Hepatocyte (in vitro differentiated cells): ENCODE measurements around the gene FHOD3. TPM values are rescaled to one million over a fixed set of nuclear protein-coding genes. Genes with fewer than 3 reads are reported as not detected.

ENCODE experiments used
- DNase-seq: peaks from one replicate; pipeline ENCODE4 v3.0.0-alpha.2; 2016; ENCODE audit warnings: low spot score
- H2AFZ ChIP-seq: fragments of 200-600 bp; sonication (generic); 2 replicates; pipeline ENCODE4 v1.6.0; 2016; ENCODE audit warnings: antibody characterized with exemption, mild to moderate bottlenecking
- H3K27ac ChIP-seq: fragments of 200-600 bp; sonication (generic); 2 replicates; pipeline ENCODE4 v1.5.1; 2016; ENCODE audit warnings: mild to moderate bottlenecking
- H3K27me3 ChIP-seq: fragments of 200-600 bp; sonication (generic); 2 replicates; pipeline ENCODE4 v1.6.1; 2016
- H3K36me3 ChIP-seq: fragments of 200-600 bp; sonication (generic); replicated peaks from 2 replicates; pipeline ENCODE4 v1.5.1; 2016; ENCODE audit warnings: low read depth; ENCODE audit not compliant: insufficient read depth
- H3K4me1 ChIP-seq: fragments of 200-600 bp; sonication (generic); 2 replicates; pipeline ENCODE4 v1.5.1; 2016; ENCODE audit warnings: mild to moderate bottlenecking, moderate library complexity; ENCODE audit not compliant: insufficient read depth
- H3K4me2 ChIP-seq: fragments of 200-600 bp; sonication (generic); 2 replicates; pipeline ENCODE4 v1.6.0; 2016
- H3K4me3 ChIP-seq: fragments of 200-600 bp; sonication (generic); 2 replicates; pipeline ENCODE4 v1.5.1; 2016; ENCODE audit warnings: mild to moderate bottlenecking
- H3K79me2 ChIP-seq: fragments of 200-600 bp; sonication (generic); 2 replicates; pipeline ENCODE4 v1.6.0; 2017; ENCODE audit warnings: mild to moderate bottlenecking
- H3K9me2 ChIP-seq: fragments of 200-600 bp; sonication (generic); replicated peaks from 2 replicates; pipeline ENCODE4 v1.6.0; 2017; ENCODE audit warnings: mild to moderate bottlenecking; ENCODE audit not compliant: insufficient read depth
- H3K9me3 ChIP-seq: fragments of 200-600 bp; sonication (generic); 2 replicates; pipeline ENCODE4 v1.5.1; 2016; ENCODE audit warnings: low read depth, mild to moderate bottlenecking
- H4K20me1 ChIP-seq: fragments of 200-600 bp; sonication (generic); 2 replicates; pipeline ENCODE4 v1.6.0; 2016; ENCODE audit warnings: mild to moderate bottlenecking; ENCODE audit not compliant: insufficient read depth, poor library complexity, severe bottlenecking
- EZH2 ChIP-seq: fragments of 200-600 bp; sonication (generic); IDR thresholded peaks from 2 replicates; pipeline ENCODE4 v1.6.1; 2016; ENCODE audit warnings: antibody characterized with exemption, mild to moderate bottlenecking, borderline replicate concordance
- EZH2phosphoT487 ChIP-seq: fragments of 200-600 bp; sonication (generic); IDR thresholded peaks from one replicate; pipeline ENCODE4 v1.6.1; 2018; ENCODE audit warnings: antibody characterized with exemption, mild to moderate bottlenecking, low read depth, moderate library complexity; ENCODE audit not compliant: unreplicated experiment, severe bottlenecking
- WGBS: methylation state at CpG from one replicate; pipeline ENCODE4 v1.1.6; 2016; ENCODE audit warnings: low lambda C conversion rate; ENCODE audit errors: missing lambda C conversion rate; 5-methylcytosine and 5-hydroxymethylcytosine counted together
- polyA plus RNA-seq: library from polyadenylated mRNA; unstranded; fragments of >200 nt; fragmentation: Nextera tagmentation; extraction: Ambion mirVana; gene quantifications from 2 replicates; pipeline ENCODE4 v1.2.1, GENCODE V29; 2016
- total RNA-seq: library from RNA; depleted of rRNA; stranded (reverse); fragments of >200 nt; gene quantifications from 2 replicates; pipeline ENCODE4 v1.2.3, GENCODE V29; 2014
- TF ChIP-seq, protein P1 (sequence below): fragments of 200-600 bp; sonication (generic); IDR thresholded peaks from 2 replicates; pipeline ENCODE4 v1.5.1; 2016; ENCODE audit warnings: antibody characterized with exemption, mild to moderate bottlenecking; ENCODE audit not compliant: poor library complexity

The FHOD3 gene
- total and polyA plus RNA-seq, 2 experiments from 2014 or later = 1.7 to 2.7 TPM

DNA sequence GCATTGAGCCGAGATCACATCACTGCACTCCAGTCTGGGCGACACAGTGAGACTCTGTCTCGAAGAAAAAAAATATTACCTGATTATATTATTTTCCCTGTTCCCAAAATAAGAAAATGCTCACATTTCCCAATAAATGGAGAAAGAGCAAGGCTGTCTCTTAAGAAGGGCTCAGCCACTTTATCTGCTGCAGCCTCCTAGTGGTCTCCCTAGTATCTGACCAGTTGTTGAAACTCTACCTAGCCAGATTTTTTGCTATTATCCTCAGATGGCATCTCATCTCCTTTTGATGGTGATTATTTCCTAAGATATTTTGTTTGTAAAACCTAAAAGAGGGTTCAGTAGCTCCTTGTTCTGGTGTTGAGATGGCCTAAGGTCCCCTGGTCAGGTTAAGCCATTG, 417.0 kb downstream of the FHOD3 start:
- TF ChIP-seq EZH2 (no peak), EZH2phosphoT487 (no peak)
- TF ChIP-seq, protein P1, sequence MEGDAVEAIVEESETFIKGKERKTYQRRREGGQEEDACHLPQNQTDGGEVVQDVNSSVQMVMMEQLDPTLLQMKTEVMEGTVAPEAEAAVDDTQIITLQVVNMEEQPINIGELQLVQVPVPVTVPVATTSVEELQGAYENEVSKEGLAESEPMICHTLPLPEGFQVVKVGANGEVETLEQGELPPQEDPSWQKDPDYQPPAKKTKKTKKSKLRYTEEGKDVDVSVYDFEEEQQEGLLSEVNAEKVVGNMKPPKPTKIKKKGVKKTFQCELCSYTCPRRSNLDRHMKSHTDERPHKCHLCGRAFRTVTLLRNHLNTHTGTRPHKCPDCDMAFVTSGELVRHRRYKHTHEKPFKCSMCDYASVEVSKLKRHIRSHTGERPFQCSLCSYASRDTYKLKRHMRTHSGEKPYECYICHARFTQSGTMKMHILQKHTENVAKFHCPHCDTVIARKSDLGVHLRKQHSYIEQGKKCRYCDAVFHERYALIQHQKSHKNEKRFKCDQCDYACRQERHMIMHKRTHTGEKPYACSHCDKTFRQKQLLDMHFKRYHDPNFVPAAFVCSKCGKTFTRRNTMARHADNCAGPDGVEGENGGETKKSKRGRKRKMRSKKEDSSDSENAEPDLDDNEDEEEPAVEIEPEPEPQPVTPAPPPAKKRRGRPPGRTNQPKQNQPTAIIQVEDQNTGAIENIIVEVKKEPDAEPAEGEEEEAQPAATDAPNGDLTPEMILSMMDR = no peak
- no peaks in the 10 kb centered on the region for H4K20me1 ChIP-seq
- H3K9me2 ChIP-seq = no peaks in the 10 kb centered on the region
- no peak for DNase-seq
- 96% methylated on average over 3 of the region's 3 CpGs for WGBS
- no peak overlapping the region for H3K4me2 ChIP-seq
- no peak overlapping the region for H2AFZ ChIP-seq
- H3K27me3 ChIP-seq = no peaks in the 10 kb centered on the region
- H3K4me1 ChIP-seq = no peaks in the 10 kb centered on the region
- no peak overlapping the region for H3K4me3 ChIP-seq
- no peaks in the 10 kb centered on the region for H3K36me3 ChIP-seq
- H3K79me2 ChIP-seq = no peaks in the 10 kb centered on the region
- H3K27ac ChIP-seq = no peak overlapping the region
- no peaks in the 10 kb centered on the region for H3K9me3 ChIP-seq

DNA sequence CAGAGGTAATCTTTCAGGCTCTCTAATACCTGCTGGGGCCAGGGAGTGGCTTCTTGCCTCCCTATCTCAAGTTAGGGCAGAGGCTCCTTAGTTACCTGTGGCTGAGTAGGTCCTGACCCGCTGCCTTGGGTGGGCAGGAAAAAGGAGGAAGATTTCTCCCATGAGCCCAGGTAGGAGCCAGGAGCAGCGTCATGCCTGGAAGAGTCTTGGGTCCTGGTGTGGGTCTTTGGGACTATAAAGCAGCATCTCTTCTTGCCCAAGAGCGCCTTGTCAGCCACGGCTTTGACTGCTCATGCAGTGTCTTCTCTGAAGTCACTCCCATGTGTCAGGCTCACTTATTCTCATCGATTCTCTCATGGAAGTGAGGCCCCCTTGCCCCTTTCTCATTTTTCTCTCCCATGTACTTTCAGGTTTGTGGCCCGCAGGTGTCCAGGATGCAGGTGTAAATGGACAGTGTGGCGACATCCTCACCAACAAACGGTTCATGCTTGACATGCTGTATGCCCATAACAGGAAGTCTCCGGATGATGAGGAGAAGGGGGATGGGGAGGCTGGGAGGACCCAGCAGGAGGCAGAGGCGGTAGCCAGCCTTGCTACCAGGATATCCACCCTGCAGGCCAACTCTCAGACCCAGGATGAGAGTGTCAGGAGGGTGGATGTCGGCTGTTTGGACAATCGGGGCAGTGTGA, 420.1 kb downstream of the FHOD3 start:
- no peak overlapping the region for H3K4me3 ChIP-seq
- no peak for TF ChIP-seq EZH2
- TF ChIP-seq EZH2phosphoT487 = no peak
- TF ChIP-seq, protein P1 = no peak
- H3K9me3 ChIP-seq = no peaks in the 10 kb centered on the region
- H3K9me2 ChIP-seq = no peaks in the 10 kb centered on the region
- no peaks in the 10 kb centered on the region for H3K36me3 ChIP-seq
- H3K4me1 ChIP-seq = no peaks in the 10 kb centered on the region
- WGBS = 93% methylated on average over 12 of the region's 12 CpGs
- H3K27me3 ChIP-seq = no peaks in the 10 kb centered on the region
- no peaks in the 10 kb centered on the region for H4K20me1 ChIP-seq
- no peaks in the 10 kb centered on the region for H3K79me2 ChIP-seq
- DNase-seq = no peak
- no peak overlapping the region for H3K4me2 ChIP-seq
- no peak overlapping the region for H2AFZ ChIP-seq
- H3K27ac ChIP-seq = no peak overlapping the region

DNA sequence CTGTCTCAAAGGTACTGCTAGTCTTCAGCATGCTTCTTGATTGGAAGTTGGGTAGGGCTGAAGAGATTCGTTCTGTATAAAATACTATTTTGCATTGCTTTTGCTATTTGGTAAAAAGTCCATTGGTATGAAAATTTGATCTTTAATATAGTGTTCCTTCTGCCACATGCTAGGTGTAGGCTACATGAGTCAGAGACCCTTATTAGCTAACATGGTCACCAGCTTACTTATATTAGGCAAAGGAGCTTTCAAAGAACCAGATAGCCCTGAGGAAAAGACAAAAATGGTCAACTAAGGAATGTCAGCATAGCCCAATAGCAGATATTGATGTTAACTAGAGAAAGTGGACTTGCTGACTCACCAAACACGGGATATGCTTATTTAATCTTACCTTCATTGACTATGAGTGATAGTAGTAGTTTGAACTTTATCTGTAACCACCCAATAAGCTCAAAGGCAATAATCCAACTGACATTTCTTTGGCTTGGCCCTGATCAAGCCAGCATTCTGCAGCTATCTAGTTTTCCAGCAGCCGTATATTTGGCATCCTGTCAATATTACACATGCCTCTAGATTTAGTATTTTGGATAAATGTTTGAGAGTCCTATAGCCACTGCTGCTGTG, 421.3 kb downstream of the FHOD3 start:
- no peak overlapping the region for H3K4me2 ChIP-seq
- DNase-seq = no peak
- no peaks in the 10 kb centered on the region for H3K9me2 ChIP-seq
- H3K9me3 ChIP-seq = no peaks in the 10 kb centered on the region
- H3K79me2 ChIP-seq = no peaks in the 10 kb centered on the region
- no peaks in the 10 kb centered on the region for H3K36me3 ChIP-seq
- WGBS = 78% methylated on average over 3 of the region's 3 CpGs
- no peaks in the 10 kb centered on the region for H4K20me1 ChIP-seq
- H3K4me3 ChIP-seq = no peak overlapping the region
- TF ChIP-seq, protein P1 = no peak
- TF ChIP-seq EZH2 (no peak), EZH2phosphoT487 (no peak)
- no peaks in the 10 kb centered on the region for H3K4me1 ChIP-seq
- H2AFZ ChIP-seq = no peak overlapping the region
- no peak overlapping the region for H3K27ac ChIP-seq
- no peaks in the 10 kb centered on the region for H3K27me3 ChIP-seq
